AG09319 (cell line): ENCODE measurements around the gene FBP1.

Experiments
- DNase-seq: peaks from one replicate; pipeline ENCODE4 v3.0.0-alpha.2; 2010; ENCODE audit warnings: low read depth; ENCODE audit errors: extremely low read depth
- TF ChIP-seq, protein P1 (sequence below): IDR thresholded peaks from 2 replicates; pipeline ENCODE4 v1.5.1; 2011; ENCODE audit warnings: low read depth, mild to moderate bottlenecking, inconsistent platforms, low read length, moderate library complexity

Gene FBP1

DNA sequence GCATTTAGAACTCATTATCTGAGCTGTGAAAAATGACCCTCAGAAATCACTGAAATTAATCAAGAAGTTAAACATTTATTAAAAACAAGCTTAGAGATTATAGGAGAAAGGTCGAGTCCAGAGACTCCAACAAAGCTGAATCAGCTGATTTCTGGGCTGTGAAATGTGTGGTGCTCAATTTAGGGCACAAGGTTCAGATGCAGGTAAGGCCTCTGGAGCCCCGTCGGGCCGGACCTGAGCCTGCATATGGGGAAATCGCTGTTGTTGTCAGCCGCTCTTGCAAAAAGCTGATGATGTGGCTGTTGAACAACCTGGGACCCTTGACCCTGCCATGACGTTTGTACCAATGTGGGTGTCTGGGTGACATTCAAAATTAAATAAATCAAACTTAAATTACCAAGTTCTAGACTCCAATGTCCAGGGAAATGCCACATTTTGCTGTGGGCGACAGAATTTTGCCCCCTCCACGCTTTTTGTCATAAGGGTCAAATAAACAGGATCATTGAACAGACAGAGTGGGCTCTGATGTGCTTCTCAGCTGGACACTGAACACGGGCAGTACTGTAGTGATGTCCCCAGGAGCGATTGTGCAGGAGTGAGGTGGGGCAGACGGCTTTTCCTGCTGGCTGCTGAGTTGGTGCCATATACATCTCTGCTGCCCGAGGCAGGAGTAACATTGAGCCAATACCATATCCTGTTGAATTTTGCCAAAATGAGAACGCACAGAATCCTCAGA, 27.2 kb upstream of the FBP1 start:
- TF ChIP-seq, protein P1, sequence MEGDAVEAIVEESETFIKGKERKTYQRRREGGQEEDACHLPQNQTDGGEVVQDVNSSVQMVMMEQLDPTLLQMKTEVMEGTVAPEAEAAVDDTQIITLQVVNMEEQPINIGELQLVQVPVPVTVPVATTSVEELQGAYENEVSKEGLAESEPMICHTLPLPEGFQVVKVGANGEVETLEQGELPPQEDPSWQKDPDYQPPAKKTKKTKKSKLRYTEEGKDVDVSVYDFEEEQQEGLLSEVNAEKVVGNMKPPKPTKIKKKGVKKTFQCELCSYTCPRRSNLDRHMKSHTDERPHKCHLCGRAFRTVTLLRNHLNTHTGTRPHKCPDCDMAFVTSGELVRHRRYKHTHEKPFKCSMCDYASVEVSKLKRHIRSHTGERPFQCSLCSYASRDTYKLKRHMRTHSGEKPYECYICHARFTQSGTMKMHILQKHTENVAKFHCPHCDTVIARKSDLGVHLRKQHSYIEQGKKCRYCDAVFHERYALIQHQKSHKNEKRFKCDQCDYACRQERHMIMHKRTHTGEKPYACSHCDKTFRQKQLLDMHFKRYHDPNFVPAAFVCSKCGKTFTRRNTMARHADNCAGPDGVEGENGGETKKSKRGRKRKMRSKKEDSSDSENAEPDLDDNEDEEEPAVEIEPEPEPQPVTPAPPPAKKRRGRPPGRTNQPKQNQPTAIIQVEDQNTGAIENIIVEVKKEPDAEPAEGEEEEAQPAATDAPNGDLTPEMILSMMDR = no peak
- no peak for DNase-seq

DNA sequence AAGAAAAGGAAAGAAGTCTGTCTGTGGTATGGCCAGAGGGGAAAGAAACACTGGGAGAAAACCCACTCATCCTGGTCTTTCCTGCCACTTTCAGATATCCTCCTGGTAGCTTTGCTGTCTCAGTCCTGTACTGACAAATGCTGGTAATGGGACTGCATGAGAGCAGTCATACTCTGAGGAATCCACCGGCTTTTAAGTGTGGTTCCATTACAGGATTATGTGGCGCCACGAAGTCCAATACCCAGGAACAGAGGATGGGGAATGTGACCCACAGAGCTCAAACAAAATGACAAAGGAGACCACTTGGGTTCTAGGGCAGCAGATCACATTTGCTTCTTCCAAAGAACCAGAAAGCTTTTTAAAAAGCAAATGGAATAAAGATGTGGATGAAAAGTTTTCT, 26.3 kb upstream of the FBP1 start:
- DNase-seq = no peak

DNA sequence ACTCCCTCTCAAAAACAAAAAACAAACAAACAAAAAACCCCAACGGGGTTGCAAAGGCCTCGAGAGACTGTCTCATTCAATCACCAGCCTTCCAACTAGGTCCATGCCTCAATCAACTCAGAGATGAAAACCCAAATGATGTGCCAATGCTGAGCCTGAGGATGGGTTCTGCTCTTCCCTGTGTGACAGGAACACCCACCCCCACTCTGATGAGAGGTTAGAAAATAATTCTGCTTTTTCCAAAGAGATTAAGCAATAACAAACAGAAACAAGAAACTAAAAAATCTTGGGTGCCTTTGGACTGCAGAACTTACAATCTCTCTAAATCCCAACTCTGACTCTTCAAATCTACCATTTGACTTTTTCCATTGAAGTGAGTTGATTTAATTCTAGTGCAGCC, 25.5 kb upstream of the FBP1 start:
- DNase-seq = no peak
- TF ChIP-seq, protein P1 = no peak

More for the DNA sequence above, 26.3 kb upstream of the FBP1 start:
- TF ChIP-seq, protein P1 = no peak

DNA sequence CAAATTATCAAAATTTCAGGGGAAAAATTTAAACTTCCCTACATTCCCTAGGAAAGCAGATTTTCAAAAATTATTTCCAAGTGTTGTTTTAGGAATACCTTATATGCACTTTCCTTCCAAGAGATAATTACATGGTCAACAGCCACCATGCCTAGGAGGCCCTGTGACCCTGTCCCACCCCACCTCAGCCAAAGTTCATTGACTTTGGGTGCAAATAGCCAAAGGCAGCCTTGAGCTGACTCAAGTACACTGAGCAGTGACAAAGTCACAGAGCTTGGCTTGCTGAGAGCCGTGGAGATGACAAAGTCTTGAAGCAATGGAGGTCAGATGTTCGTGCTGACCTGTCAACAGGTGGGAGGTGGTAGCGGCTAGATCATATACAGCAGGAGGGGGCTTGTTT, 24.3 kb upstream of the FBP1 start:
- TF ChIP-seq, protein P1 = no peak
- no peak for DNase-seq

DNA sequence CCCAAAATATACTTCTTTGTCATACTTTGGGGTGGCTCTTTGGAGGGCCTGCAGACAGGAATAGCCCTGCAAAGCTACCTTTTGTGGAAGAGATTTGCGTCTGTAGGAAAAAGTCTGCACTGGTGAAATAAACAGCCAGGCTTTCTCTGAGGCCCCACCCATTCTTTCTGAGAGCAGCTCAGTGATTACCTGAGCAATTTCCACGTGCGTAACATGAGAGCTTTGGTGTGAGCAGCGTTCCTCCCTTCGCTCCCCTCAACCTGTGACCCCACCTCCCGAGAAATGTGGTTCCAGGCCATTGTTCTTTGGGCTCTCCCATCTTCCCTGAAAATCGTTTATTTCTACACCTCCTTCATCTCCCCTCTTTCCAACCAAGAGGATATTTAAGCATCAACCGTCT, 23.8 kb upstream of the FBP1 start:
- DNase-seq = no peak
- TF ChIP-seq, protein P1 = no peak

DNA sequence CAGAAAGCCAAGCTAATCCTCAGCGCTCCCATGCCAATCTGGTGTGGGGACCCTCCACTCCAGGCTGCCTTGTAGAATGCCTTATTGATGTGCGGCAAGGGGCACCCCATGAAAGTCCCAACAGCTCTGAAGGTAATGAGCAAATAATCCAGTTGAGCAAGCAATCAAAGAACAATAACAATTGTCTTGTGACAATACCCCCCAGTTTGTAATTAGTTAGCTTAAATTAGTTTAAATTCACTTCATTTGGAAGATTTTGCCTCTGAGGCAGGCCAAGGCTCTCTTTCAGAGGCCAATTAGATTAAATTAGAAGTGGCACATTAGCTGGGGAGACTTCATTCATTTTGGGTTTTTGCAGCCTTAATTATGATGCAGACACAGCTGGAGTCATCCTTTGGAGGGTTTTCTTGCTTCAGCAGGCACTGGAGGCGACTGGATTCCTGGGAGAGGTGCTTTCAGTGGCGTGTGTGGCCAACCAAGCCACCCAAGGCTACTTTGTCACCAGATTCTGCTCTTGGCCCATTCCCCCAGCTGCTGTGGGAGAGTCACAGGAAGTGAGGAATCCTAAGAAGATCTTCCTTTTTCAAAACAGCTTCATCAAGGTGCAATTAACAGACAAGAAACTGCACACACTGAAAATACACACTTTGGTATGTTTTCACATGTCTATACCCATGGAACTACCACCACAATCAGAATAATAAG, 17.9 kb upstream of the FBP1 start:
- no peak for DNase-seq
- TF ChIP-seq, protein P1 = no peak

DNA sequence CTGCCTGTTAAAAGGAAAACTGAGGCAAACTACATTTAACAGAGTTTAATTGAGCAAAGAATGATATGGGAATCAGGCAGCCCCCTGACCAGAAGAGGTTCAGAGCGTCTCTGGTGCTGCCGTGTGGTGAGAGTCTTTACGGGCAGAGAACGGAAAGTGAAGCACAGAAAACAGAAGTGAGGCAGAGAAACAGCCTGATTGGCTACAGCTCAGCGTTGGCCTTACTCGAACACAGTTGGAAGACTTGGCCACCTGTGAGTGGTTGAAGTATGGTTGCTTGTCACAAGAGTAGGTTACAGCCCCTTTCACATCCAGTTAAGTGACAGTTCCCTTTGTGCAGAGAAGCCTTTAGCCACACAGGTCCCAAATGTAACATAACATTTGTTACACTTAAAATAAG, 16.9 kb upstream of the FBP1 start:
- no peak for DNase-seq
- TF ChIP-seq, protein P1 = no peak
